Measurements from ENCODE around the gene LRGUK. TPM values are rescaled to one million over a fixed set of nuclear protein-coding genes. Genes with fewer than 3 reads are reported as not detected.

Gene LRGUK
- total RNA-seq, 1 experiment from 2014 or later: 0.49 TPM

GRCh38 chr7:134186027-134186426 is 58.9 kb downstream of the LRGUK start:
- Histone ChIP-seq H3K9ac (ENCODE audit: low read length) (no peak overlapping the region), H4K20me1 (ENCODE audit: insufficient read depth) (no peaks in the 10 kb centered on the region), H3K79me2 (ENCODE audit: insufficient read depth, low read length) (no peaks in the 10 kb centered on the region), H3K4me1 (ENCODE audit: control insufficient read depth in 1 of 2, insufficient read depth in 2 of 2, low read length in 2 of 2) (no peaks in the 10 kb centered on the region), H3K27ac (ENCODE audit: low read depth, low read length) (no peak overlapping the region), H3K9me3 (ENCODE audit: control insufficient read depth in 1 of 2, insufficient read depth in 1 of 2, low read depth in 1 of 2, low read length in 2 of 2) (no peaks in the 10 kb centered on the region), H3K36me3 (ENCODE audit: control insufficient read depth in 1 of 2, insufficient read depth in 2 of 2, low read length in 2 of 2) (no peaks in the 10 kb centered on the region), H3K9me2 (ENCODE audit: insufficient read depth) (no peaks in the 10 kb centered on the region), H3K4me3 (replicated peaks in 1 of 2; ENCODE audit: low read depth in 1 of 2, low read length in 2 of 2) (no peak overlapping the region), H3K27me3 (ENCODE audit: insufficient read depth, low read length) (no peaks in the 10 kb centered on the region), H2AFZ (ENCODE audit: low read depth, low read length, poor library complexity, severe bottlenecking) (no peak overlapping the region), H3K4me2 (ENCODE audit: low read length) (no peak overlapping the region)
- CTCF ChIA-PET: no interaction called here
- no TSS peak for BruUV-seq (replicated peaks)
- intact Hi-C loops (cut with micrococcal nuclease): no loop called here
- ATAC-seq: no peak
- no peak for DNase-seq (ENCODE audit: low read depth, low spot score)
- RAD21 ChIA-PET (ENCODE audit: low non-redundant PET in 1 of 2, low total read pairs in 2 of 2, uncharacterized antibody in 2 of 2, unreplicated experiment in 2 of 2): no interaction called here
- no peak for TF ChIP-seq ZBTB33 (IDR thresholded peaks at IDR 0.05; ENCODE audit: extremely low read depth, insufficient replicate concordance, low read length)
- TF ChIP-seq ZNF274 (IDR thresholded peaks at IDR 0.05; ENCODE audit: low read depth, low read length): no peak
- TF ChIP-seq ATF3 (IDR thresholded peaks at IDR 0.05): no peak
- no peak for TF ChIP-seq MAX (IDR thresholded peaks at IDR 0.05)
- TF ChIP-seq ZFX (IDR thresholded peaks at IDR 0.05): no peak
- TF ChIP-seq ELF1 (IDR thresholded peaks at IDR 0.05; ENCODE audit: borderline replicate concordance, low read depth): no peak
- no peak for TF ChIP-seq JUND (IDR thresholded peaks at IDR 0.05)
- no peak for TF ChIP-seq CTCF (IDR thresholded peaks at IDR 0.05 in 2 of 3, conservative IDR thresholded peaks at IDR 0.05 in 1 of 3; ENCODE audit: borderline replicate concordance in 1 of 3, insufficient read depth in 1 of 3, low read depth in 2 of 3, low read length in 2 of 3)
- POLR2A ChIA-PET: interaction anchor here (0.7 kb wide), 1 partner anchor 872 kb away, joined by 3 read pairs; no protein-coding TSS in a partner anchor

All from HCT116 (cell line).